IPS DF 6.9 (cell line): Measurements from ENCODE around the gene MATN1.

Source experiments
- DNase-seq: peaks from one replicate; pipeline ENCODE4 v3.0.0-alpha.2; 2013; ENCODE audit warnings: low read depth, low spot score
- H3K27ac ChIP-seq: one replicate; pipeline ENCODE4 v1.5.1; 2013; ENCODE audit warnings: low read length, control low read depth
- H3K27me3 ChIP-seq: 2 replicates; pipeline ENCODE4 v1.6.1; 2013; ENCODE audit warnings: mild to moderate bottlenecking, low read length; ENCODE audit not compliant: control insufficient read depth, insufficient read depth
- H3K36me3 ChIP-seq: 2 replicates; pipeline ENCODE4 v1.6.1; 2013; ENCODE audit warnings: low read length; ENCODE audit not compliant: control insufficient read depth, insufficient read depth
- H3K4me1 ChIP-seq: 2 replicates; pipeline ENCODE4 v1.6.1; 2013; ENCODE audit warnings: low read length; ENCODE audit not compliant: control insufficient read depth, insufficient read depth
- H3K4me3 ChIP-seq: 2 replicates; pipeline ENCODE4 v1.5.1; 2013; ENCODE audit warnings: mild to moderate bottlenecking, low read length
- H3K9me3 ChIP-seq: 2 replicates; pipeline ENCODE4 v1.6.1; 2013; ENCODE audit warnings: low read length, inconsistent platforms; ENCODE audit not compliant: control insufficient read depth, insufficient read depth
- WGBS: extraction: QIAGEN DNeasy Blood & Tissue Kit; methylation state at CpG from one replicate; pipeline ENCODE4 v1.1.7; 2013; ENCODE audit warnings: mixed read lengths, missing lambda C conversion rate; ENCODE audit not compliant: insufficient read length, insufficient coverage; 5-methylcytosine and 5-hydroxymethylcytosine counted together

Gene MATN1

GRCh38 chr1:30724175-30724574 lies 790 bp upstream of the MATN1 start:
- Histone ChIP-seq H3K27ac (no peak overlapping the region), H3K4me1 (peaks cover 4% of the 10 kb centered on the region), H3K9me3 (no peaks in the 10 kb centered on the region), H3K27me3 (no peaks in the 10 kb centered on the region), H3K4me3 (no peak overlapping the region), H3K36me3 (no peaks in the 10 kb centered on the region)
- DNase-seq = no peak
- no CpG with 5 or more reads among the region's 2 CpGs for WGBS

- WGBS = no CpG with 5 or more reads among the region's 9 CpGs
- DNase-seq = no peak
- Histone ChIP-seq H3K4me3 (no peak overlapping the region), H3K9me3 (no peaks in the 10 kb centered on the region), H3K27me3 (no peaks in the 10 kb centered on the region), H3K36me3 (no peaks in the 10 kb centered on the region), H3K4me1 (no peaks in the 10 kb centered on the region; the same call in 1 of the 2 replicates), H3K27ac (no peak overlapping the region)
Observed at GRCh38 chr1:30721812-30722537, 1.4 kb downstream of the MATN1 start.

- WGBS = no CpG with 5 or more reads among the region's 27 CpGs
- Histone ChIP-seq H3K4me3 (no peak overlapping the region), H3K27me3 (no peaks in the 10 kb centered on the region), H3K4me1 (no peaks in the 10 kb centered on the region; the same call in 1 of the 2 replicates), H3K9me3 (no peaks in the 10 kb centered on the region), H3K36me3 (no peaks in the 10 kb centered on the region), H3K27ac (no peak overlapping the region)
- no peak for DNase-seq
Observed at GRCh38 chr1:30721341-30721793, 2.0 kb downstream of the MATN1 start.

GRCh38 chr1:30720271-30721223 lies 2.8 kb downstream of the MATN1 start:
- no peaks in the 10 kb centered on the region for H3K4me1 ChIP-seq
- no peaks in the 10 kb centered on the region for H3K27me3 ChIP-seq
- no peaks in the 10 kb centered on the region for H3K36me3 ChIP-seq
- WGBS = no CpG with 5 or more reads among the region's 16 CpGs
- no peak overlapping the region for H3K4me3 ChIP-seq
- no peak for DNase-seq
- no peaks in the 10 kb centered on the region for H3K9me3 ChIP-seq
- H3K27ac ChIP-seq = no peak overlapping the region

GRCh38 chr1:30719406-30720270 lies 3.7 kb downstream of the MATN1 start:
- Histone ChIP-seq H3K27ac (no peak overlapping the region), H3K4me1 (no peaks in the 10 kb centered on the region)
- no CpG with 5 or more reads among the region's 21 CpGs for WGBS

GRCh38 chr1:30718636-30719405 lies 4.6 kb downstream of the MATN1 start:
- Histone ChIP-seq H3K27me3 (no peaks in the 10 kb centered on the region), H3K4me1 (no peaks in the 10 kb centered on the region), H3K36me3 (no peaks in the 10 kb centered on the region), H3K27ac (no peak overlapping the region), H3K4me3 (peak overlapping the region; percentile 56), H3K9me3 (no peaks in the 10 kb centered on the region)
- WGBS = no CpG with 5 or more reads among the region's 66 CpGs
- DNase-seq = peak; percentile 20

More at GRCh38 chr1:30719406-30720270, 3.7 kb downstream of the MATN1 start:
- peak; percentile 61 for DNase-seq
- H3K36me3 ChIP-seq = no peaks in the 10 kb centered on the region
- H3K27me3 ChIP-seq = no peaks in the 10 kb centered on the region
- H3K4me3 ChIP-seq = no peak overlapping the region
- H3K9me3 ChIP-seq = no peaks in the 10 kb centered on the region

GRCh38 chr1:30718091-30718635 lies 5.2 kb downstream of the MATN1 start:
- H3K4me1 ChIP-seq = no peaks in the 10 kb centered on the region
- no peak overlapping the region for H3K27ac ChIP-seq
- H3K27me3 ChIP-seq = no peaks in the 10 kb centered on the region
- no CpG with 5 or more reads among the region's 50 CpGs for WGBS
- DNase-seq = peak; percentile 96
- H3K4me3 ChIP-seq = peak overlapping the region; percentile 61; the same call in 1 of the 2 replicates
- H3K9me3 ChIP-seq = no peaks in the 10 kb centered on the region
- no peaks in the 10 kb centered on the region for H3K36me3 ChIP-seq

GRCh38 chr1:30716646-30717045 lies 6.7 kb downstream of the MATN1 start:
- Histone ChIP-seq H3K36me3 (no peaks in the 10 kb centered on the region), H3K27me3 (no peaks in the 10 kb centered on the region), H3K9me3 (no peaks in the 10 kb centered on the region), H3K4me1 (no peaks in the 10 kb centered on the region), H3K27ac (no peak overlapping the region), H3K4me3 (no peak overlapping the region)
- DNase-seq = no peak
- WGBS = no CpG with 5 or more reads among the region's 8 CpGs

- Histone ChIP-seq H3K27ac (no peak overlapping the region), H3K36me3 (no peaks in the 10 kb centered on the region), H3K4me1 (no peaks in the 10 kb centered on the region), H3K4me3 (no peak overlapping the region), H3K9me3 (no peaks in the 10 kb centered on the region), H3K27me3 (no peaks in the 10 kb centered on the region)
- DNase-seq = no peak
- no CpG with 5 or more reads among the region's 11 CpGs for WGBS
Observed at GRCh38 chr1:30715886-30716285, 7.5 kb downstream of the MATN1 start.
